Peyer's patch (tissue), 4 donors: ENCODE measurements around the gene IER3.

ENCODE experiments used
- POLR2A ChIP-seq, 2 donors: fragments of 450-650 bp; IDR thresholded peaks; one replicate each; pipeline ENCODE4 v1.5.1; 2017; ENCODE audit warnings: antibody characterized with exemption in 2 of 2, mild to moderate bottlenecking in 2 of 2, moderate library complexity in 2 of 2
- TF ChIP-seq, protein P1 (sequence below), 6 experiments: fragments of 450-650 bp in 4 of 6; fragments of 200-600 bp in 2 of 6; sonication (generic) in 1 of 6; IDR thresholded peaks; one replicate each; pipeline ENCODE4 v1.5.1; 2017 to 2019; ENCODE audit warnings: antibody characterized with exemption in 6 of 6, mild to moderate bottlenecking in 3 of 6, moderate library complexity in 1 of 6

DNA sequence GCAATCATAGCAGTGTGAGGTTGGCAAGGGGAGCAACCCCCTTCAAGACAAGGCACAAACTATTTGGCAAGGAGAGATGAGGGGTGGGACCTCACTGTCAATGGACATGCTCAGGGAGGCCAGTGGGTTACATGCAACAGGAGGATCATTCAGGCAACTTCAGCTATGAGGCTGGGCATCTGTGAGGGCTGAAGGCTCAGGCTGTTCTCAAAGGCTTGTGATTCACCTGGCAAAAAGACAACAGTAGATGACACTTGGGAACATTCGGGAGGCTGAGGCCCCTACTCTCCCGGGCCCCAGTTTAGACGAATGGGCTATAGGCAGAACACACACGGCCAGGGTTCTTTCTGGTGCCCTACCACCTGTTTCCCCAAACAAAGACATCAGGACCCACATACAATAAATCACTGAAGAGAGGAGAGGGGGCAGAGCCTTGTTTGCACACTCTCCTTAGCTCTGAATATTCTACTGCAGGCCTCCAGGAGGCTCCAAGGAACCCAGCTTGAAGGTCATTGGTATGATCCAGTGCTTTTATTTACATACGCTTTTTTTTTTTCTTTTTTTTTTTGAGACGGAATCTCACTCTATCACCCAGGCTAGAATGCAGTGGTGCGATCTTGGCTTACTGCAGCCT, 16.3 kb downstream of the IER3 start:
- TF ChIP-seq POLR2A (IDR thresholded peaks at IDR 0.05) = no peak
- TF ChIP-seq, protein P1, sequence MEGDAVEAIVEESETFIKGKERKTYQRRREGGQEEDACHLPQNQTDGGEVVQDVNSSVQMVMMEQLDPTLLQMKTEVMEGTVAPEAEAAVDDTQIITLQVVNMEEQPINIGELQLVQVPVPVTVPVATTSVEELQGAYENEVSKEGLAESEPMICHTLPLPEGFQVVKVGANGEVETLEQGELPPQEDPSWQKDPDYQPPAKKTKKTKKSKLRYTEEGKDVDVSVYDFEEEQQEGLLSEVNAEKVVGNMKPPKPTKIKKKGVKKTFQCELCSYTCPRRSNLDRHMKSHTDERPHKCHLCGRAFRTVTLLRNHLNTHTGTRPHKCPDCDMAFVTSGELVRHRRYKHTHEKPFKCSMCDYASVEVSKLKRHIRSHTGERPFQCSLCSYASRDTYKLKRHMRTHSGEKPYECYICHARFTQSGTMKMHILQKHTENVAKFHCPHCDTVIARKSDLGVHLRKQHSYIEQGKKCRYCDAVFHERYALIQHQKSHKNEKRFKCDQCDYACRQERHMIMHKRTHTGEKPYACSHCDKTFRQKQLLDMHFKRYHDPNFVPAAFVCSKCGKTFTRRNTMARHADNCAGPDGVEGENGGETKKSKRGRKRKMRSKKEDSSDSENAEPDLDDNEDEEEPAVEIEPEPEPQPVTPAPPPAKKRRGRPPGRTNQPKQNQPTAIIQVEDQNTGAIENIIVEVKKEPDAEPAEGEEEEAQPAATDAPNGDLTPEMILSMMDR (IDR thresholded peaks at IDR 0.05) = no peak
